Cerebellar cortex (tissue), 1 donor: ENCODE measurements around the gene AHSG.

Experiments
- DNase-seq: peaks from one replicate; pipeline ENCODE4 v3.0.0-alpha.2; 2015; ENCODE audit warnings: low spot score

The AHSG gene

DNA sequence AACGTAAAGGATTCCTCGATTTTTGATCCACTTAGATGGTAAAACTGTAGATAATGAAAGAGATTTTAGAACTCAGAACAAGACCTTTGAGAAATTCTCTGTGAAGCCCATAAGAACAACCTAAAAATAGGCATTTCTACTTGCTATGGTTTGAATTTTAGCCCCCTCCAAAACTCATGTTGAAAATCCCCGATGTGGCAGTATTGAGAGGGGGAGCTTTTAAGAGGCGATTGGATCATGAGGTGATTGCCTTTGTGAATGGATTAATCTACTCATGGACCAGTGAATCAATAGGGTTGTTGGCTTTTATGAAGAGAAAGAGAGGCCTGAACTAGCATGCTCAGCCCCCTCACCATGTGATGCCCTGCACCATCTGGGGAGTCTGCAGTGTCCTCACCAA is 20.2 kb upstream of the AHSG start:
- DNase-seq = no peak

DNA sequence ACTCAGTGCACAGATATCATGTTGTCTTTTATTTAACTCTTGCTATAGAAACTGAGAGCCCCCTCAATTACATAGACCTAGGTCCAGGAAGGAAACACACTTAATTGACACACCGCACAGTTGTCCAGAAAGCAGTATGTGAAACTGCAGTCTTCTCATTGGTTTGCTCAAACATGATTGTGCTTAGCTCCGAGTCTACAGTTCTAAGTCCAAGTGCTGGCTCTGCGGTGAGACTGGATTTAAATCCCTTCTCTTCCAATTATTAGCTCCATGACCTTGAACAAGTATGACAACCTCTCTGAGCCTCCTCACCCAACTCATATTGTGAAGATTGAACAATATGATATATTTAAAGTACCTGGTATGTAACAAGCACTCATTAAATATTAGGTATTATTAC is 19.0 kb upstream of the AHSG start:
- no peak for DNase-seq

DNA sequence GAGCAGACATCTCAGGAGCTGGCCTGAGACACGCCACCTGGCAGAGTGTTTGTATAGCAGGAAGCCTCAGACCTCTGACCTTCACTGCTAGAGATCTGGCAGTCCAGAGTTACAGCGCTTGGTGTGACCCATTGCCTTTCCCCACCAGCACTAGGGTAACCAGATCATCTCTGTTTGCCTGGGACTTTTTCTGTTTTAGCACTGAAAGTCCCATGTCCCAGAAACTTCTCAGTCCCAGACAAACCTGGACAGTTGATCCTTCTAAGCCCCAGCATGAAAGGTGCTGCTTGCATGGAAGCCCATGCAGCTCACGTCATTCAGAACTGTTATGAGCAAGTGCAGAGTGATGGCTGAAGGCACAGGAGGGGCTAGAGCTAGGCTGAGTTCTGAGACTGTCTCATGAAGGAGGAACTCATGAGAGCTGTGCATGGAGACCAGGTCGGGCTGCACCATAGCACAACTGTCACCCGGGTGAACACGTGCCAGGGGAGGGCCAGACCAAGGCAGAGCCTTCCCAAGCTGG is 18.2 kb upstream of the AHSG start:
- no peak for DNase-seq

DNA sequence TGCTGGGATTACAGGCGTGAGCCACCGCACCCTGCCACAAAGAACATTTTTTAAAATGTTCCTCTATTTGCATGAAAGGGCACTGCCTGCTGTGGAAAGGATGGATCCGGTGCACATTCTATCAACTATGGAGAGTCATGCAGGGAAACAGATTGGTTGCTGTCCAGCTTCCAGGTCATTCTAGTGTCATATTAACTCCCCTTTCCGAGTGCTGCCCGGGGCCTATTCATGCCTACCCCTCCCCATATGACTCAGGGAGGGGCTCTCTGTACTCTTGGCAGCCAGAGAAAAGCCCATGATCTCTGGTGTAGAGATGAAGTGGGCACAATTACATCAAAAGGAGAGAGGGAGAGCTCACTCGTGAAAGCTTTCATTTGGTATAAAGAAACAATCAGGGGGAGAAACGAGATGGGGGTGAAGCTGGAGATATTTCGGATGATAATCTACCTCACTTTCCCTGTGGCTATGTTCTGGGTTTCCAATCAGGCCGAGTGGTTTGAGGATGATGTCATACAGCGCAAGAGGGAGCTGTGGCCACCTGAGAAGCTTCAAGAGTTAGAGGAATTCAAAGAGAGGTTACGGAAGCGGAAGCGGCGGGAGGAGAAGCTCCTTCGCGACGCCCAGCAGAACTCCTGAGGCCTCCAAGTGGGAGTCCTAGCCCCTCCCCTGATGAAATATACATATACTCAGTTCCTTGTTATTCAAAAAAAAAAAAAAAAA is 16.1 kb upstream of the AHSG start:
- no peak for DNase-seq

DNA sequence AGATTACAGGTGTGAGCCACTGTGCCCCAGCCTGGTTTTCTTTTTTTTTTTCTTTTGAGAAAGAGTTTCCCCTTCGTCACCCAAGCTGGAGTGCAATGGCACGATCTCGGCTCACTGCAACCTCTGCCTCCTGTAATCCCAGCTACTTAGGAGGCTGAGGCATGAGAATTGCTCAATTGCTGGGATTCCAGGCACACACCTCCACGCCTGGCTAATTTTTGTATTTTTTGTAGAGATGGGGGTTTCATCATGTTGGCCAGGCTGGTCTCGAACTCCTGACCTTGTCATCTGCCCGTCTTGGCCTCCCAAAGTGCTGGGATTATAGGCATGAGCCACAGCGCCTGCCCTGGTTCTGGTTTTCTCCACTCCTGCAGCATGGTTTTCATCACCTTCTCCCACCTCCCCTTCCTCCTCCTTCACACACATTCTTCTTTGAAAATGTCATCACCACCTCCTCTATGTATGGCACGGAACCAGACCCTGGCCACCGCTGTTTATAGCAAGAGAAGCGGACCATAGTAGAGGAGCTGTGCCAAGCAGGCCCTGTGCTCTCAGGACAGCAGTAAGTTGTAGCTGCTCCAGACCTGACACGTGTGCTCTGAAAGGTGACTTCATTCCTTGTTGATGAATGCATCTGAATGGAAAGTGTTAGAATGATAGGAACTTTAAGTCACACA is 14.6 kb upstream of the AHSG start:
- no peak for DNase-seq

DNA sequence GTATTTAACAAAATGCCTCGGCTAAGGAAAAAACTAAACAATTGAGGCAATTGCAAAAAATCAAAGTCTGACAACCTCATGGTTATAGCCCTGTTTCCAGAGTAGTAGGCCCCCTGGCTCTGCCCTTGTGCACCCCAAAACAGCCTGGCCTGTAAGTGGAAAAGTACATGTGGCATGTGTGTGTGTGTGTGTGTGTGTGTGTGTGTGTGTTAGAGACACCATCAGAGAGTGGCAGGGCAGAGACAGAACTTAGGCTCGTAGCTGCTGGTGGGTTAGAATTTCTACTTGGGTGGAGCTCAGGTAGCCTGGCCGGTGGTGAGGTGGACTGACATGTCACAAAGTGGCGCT is 14.1 kb upstream of the AHSG start:
- DNase-seq = no peak

DNA sequence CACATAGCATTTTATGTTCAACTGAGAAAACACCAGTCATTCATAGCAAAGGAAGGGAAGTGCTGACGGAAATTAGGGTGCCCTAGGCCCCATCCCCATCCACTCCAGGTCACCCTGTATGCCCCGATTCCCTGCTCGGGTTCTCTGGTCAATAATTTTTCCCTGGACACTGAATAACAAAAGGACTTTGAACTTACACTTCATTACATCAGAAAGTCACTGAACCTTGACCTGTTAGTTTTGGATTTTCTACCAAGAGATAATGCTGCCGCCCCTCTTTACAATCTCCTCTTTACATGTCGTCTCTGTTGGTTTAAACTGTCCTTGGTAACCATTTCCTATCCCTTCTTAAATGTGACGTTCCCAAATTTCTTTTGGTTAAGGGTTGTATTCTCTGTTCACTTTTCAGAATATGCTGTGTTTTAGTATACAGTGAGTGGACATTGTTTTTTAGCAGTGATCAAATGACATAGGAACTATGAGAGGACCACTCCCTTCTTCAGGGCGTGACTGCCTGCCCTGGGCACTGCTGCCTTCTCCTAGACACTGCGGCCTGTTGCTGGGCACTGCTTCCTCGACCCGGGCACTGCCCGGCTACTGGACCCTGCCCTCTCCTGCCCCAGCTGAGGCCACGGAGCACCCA is 13.6 kb upstream of the AHSG start:
- DNase-seq = no peak

DNA sequence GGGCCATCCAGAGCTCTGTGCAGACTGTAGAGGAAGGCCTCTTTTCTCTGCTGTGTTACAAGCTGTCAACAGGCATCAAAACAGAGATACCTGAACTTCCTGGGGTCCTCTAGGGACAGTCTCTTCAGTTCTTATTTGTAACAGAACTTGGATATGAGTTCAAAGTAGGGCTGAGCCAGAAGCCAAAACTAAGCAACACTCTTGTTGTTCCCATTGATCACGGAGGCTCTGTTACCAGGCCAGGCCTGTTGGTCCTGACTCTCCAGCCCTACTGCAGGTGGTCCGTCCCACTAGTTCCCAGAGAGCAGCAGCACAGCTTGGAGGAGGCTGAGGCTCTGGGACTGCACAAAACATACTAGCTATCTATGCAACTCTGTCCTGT is 13.1 kb upstream of the AHSG start:
- no peak for DNase-seq

DNA sequence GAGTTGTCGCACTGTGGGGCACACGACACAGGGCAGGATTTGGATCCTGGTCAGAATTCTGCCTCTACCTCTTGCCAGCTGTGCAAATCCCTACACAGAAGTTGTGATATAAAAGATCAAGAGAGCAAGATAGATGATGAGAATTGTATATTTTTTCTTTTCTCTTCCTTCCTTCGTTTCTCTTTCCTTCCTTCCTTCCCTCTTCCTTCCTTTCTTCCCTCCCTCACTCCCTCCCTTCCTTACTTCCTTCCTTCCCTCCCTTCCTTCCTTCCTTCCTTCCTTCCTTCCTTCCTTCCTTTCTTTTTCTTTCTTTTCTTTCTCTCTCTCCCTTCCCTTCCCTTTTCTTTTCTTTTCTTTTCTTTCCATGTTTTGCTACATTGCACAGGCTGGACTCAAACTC is 12.0 kb upstream of the AHSG start:
- no peak for DNase-seq

DNA sequence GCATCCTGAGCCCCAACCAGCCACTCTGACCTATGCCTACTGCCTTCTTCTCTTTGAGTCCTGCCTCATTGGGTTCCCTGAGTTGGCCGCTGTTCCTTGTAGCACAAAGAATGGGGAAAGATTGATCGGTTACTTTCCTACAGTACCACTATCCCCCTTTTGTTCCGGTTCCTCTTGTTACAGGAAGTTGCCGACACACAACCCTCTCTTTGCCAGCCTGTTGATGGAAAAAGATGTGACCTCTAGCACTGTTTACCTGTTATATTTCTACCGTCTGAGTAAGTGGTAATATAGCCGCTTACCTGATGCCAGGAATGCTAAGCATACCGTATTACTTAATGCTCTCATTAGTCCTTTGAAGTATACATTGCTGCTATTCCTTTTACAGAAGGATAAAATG is 9.7 kb upstream of the AHSG start:
- no peak for DNase-seq

DNA sequence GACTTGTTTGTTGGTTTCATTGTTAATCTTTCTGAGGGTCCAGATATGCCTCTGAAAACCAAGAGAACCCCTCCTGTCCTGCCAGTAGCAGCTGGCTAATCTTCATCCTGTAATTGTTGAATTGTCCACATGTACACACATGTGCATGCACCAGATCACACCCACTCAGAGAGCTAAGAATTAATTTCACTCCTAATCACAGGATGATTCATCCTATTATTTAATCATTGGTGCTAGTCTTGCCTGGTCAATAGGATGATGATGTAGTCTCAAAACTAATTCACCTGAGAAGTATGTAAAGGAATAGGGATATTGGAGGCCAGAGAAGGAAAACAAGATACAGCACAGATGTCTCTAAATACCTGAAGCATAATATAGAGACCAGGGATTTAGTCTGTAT is 7.8 kb upstream of the AHSG start:
- DNase-seq = no peak

DNA sequence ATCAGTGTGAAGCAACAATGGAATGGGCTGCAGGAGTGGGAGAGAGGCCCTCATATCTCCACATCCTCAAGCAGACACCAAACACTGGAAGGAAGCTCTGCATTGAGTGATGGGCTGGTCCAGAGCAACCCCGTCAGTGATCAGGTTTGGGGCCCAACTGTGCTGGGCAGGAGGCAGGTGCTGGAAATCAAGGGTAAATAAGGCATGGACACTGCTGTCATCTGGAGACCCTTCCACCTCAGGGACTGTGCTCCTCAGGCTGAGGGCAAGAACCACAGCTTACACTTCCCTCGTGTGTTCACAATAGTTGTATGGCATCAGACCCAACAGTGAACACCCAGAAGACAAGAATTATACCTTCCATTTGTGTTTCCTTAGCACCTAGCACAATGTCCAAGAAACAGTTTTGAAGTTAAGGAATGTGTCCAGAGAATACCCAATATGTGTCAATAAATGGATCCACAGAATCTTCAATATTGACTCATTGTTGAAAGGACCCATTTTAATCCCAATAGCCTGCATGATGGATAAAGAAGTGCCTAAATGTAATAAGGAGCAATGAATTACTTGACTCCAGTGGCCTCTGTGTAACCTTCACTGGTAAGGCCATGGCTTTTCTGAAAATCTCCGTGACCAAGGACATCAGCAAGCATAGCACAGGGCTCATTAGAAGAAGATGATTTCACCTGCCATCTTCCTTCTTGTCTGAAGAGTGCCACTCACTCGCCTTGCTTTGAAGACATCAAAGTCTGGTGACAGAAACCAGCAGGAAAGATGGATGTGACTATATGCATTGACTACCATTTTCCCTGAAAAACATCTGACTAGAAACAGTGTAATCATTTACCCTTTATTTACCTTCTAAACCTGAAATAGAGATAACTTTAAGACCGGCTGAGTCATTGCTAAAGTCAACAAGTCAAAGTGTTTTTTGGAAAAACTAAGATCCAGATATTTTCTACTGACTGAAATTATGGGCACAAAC is 7.0 kb upstream of the AHSG start:
- DNase-seq = no peak

DNA sequence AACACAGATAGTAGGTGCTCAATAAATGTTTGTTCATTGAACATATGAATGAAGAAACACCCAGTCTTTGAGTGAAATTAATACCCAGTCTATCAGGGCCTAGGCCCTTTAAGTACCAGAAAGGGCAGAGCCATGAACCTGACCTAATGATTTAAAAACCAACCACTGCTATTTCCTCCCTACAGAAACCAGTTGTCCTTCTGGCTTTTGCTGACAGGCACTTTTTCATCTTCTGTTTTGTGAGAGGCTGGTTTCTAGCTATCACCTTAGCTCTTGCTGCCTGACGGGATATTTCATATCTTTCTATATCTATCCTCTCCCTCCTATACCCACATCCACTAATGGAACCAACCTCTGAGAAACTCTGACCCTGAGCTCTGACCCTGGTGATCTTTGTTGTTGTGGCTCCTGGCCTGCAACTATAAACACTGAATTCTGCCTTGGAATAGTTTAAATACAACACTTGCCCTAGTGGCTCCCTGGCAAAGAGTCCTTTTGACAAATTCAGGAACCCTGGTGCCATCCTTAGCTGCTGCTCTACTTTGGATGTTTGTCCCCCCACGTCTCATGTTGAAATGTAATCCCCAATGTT is 4.1 kb upstream of the AHSG start:
- no peak for DNase-seq

DNA sequence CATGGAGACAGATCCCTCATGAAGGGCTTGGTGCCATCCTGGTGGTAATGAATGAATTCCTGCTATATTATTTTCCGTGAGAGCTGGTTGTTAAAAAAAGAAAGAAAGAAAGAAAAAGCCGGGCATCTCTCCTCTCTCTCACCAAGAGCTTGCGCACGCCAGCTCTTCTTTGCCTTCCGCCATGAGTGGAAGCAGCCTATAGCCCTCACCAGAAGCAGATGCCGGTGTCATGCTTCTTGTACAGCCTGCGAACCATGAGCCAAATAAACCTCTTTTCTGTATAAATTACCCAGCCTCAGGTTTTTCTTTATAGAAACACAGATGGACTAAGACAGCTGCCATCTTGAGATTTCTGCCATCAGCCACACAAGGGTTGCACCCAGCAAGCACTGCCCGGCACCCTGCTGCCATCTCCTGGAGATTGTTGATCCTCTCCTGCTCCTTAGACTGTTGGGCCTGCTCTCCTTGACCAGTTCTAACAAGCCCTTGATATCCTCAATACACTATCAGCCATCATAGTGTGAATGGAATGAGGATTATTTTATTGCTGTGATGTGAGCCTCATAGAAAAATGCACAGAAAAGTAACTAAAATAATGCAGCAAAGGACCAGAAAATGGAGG is 3.5 kb upstream of the AHSG start:
- no peak for DNase-seq

DNA sequence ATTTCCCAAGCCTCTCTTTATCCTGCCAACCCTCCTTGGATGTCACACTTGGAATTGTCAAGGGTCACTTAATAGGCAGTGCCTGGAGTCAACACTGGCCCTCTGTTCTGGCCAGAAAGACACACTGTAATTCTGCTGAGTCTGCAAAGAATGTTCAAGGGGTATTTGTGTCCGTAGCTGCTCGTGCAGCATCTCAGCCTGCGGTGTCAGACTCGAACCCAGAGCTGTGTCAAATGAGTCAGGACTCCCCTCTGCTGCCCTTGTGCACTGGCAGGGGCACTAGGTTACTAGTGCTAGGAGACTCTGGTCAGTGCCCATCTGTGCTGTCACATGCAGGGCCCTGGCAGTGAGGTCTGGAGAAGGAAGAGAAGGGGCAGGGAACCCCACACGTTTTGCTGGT is 795 bp upstream of the AHSG start:
- DNase-seq = no peak

DNA sequence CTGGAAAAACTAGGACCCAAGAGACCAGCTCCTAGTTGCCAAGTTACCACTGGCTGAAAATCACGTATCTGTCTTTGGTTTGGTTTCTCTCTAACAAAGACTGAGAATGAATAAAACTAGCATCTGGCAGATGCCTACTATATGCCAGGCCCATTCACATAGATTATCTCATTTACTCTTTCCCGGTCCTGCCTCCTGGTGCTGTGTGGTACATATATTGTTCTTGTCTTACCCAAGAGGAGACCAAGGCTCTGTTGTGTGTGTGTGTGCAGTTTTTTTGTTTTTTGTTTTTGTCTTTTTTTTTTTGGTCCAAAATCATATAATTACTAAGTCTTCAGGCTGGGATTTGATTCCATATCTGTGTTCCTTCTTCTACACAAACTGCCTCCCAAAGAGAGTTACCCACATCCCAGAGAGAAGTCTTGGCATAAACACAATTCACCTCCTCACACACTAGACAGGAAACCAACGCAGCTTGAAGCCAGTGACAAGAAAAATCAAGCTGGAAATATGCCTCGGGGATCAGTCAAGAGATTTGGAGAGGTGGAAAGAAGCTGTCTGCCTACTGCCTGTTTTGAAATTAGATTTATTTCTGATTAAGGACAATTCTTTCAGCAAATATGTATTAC is 891 bp downstream of the AHSG start:
- DNase-seq = no peak

DNA sequence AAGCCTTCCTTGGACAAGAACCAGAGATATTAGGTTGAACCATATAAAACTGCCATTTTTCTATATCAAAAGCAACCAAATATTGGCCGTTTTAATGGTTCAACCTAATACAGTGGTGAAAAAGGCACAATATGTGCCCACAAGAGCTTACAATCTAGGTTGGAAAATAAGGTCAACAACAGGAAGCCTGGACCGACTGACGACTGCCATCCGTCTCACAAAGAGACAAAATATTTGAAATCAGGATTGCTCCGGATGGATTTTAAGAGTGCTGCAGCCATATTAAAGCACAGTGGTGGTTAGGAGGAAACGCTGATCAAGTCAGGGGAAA is 1.4 kb downstream of the AHSG start:
- DNase-seq = no peak

DNA sequence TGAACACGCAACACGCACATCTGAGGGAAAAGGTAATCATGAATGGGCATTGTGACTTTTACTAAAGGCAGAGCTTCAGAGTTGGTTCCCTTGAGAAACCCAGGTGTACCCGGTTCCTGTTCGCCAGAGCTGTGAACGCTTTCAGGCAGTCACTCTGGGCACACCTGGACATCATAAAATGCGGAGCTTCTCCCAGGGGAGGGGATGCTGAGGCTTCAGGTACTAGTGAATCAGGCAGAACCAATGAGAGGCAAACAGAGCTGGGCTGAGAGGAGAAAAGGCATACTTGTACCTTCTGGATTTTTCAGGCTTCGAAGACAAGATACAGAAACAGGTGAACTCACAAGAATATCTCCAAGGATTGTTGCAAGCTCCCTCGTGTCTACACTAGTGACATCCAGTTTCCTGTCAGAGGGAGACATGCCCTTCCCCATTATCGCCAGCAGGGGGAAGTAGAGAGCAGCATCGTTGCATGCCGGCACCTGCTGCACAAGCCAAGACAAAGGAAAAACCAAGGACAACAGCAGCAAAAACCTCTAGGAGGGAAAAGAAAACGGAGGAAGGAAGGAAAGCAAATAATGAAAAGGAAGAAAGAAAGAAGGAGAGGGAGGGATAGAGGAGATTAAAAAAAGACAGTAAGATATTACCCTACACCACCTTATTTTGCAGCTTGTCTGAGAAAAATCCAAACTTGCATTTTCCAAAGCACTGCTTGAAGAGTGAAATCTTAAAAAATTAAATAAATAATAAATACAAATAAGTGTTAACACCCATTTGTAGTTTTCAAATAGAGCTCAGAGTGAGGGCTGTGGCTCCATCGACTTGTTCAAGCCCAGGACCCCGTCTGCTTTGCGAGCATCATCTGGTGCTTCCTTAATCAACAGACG is 2.0 kb downstream of the AHSG start:
- DNase-seq = peak; percentile 82

DNA sequence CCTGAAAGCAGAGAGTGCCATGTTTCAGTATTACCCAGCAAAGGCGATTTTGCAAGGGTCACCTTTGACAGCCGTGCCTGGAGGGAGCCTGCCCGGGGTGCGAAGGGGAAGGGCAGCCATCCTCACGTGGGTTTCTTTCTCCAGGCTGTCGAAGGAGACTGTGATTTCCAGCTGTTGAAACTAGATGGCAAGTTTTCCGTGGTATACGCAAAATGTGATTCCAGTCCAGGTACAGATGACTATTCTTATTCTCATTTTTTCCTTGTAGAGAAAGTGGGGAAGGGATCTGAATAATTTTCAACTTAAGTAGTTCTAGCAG is 3.4 kb downstream of the AHSG start:
- DNase-seq = no peak
